Suprapubic skin (tissue), 4 donors: Measurements from ENCODE around the gene MBD2.

Experiments
- EP300 ChIP-seq: sonication (generic); formaldehyde crosslinking; IDR thresholded peaks from one replicate; pipeline ENCODE4 v1.6.1; 2017; ENCODE audit warnings: antibody characterized with exemption
- POLR2A ChIP-seq, 2 donors: fragments of 450-650 bp; IDR thresholded peaks; one replicate each; pipeline ENCODE4 v1.6.1; 2017; ENCODE audit warnings: antibody characterized with exemption in 2 of 2, mild to moderate bottlenecking in 2 of 2, moderate library complexity in 2 of 2
- POLR2AphosphoS5 ChIP-seq, 3 donors: sonication (generic); formaldehyde crosslinking; IDR thresholded peaks; one replicate each; pipeline ENCODE4 v1.6.1; 2017; ENCODE audit warnings: antibody characterized with exemption in 3 of 3
- TF ChIP-seq, protein P1 (sequence below), 2 donors: fragments of 200-600 bp in 1 of 2; fragments of 450-650 bp in 1 of 2; sonication (generic) in 1 of 2; IDR thresholded peaks; one replicate each; pipeline ENCODE4 v1.5.1; 2016 to 2019; ENCODE audit warnings: antibody characterized with exemption in 2 of 2, mild to moderate bottlenecking in 1 of 2, moderate library complexity in 1 of 2

DNA sequence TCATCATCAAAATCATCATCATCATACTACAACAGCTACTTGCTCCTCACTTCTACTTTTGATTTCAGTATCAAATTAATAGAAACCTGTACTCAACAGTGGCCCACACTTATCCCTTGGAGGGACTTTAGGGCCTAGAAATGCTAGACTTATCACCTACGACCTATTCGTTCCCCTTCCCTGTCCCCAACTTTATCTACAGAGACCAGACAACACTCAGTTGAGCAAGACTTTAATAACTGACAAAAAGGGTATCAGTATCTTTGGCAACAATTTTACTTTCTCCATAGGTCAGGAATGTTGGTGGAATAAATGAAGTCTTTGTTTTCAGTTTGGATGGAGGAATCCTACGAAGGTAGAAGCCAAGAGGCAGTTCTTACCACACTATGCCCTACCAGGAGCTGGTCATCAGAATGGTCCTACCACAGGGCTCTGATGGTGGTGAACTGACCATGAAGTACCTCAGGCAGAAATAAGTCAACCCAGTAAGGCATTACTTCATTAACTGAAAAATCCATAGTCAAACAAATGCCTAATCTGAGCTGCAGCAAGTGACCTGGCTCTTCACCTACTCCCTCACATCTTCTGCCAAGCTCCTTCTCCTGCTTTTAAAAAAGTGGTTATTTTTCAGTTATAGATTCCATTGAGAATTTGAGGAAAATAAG lies 26.6 kb downstream of the MBD2 start:
- TF ChIP-seq, protein P1, sequence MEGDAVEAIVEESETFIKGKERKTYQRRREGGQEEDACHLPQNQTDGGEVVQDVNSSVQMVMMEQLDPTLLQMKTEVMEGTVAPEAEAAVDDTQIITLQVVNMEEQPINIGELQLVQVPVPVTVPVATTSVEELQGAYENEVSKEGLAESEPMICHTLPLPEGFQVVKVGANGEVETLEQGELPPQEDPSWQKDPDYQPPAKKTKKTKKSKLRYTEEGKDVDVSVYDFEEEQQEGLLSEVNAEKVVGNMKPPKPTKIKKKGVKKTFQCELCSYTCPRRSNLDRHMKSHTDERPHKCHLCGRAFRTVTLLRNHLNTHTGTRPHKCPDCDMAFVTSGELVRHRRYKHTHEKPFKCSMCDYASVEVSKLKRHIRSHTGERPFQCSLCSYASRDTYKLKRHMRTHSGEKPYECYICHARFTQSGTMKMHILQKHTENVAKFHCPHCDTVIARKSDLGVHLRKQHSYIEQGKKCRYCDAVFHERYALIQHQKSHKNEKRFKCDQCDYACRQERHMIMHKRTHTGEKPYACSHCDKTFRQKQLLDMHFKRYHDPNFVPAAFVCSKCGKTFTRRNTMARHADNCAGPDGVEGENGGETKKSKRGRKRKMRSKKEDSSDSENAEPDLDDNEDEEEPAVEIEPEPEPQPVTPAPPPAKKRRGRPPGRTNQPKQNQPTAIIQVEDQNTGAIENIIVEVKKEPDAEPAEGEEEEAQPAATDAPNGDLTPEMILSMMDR (IDR thresholded peaks at IDR 0.05): no peak
- TF ChIP-seq POLR2AphosphoS5 (IDR thresholded peaks at IDR 0.05) (no peak), POLR2A (IDR thresholded peaks at IDR 0.05) (no peak), EP300 (no peak)
